ENCODE measurements around the gene C17orf113.

GRCh38 chr17:42087736-42088705 lies 37.6 kb upstream of the C17orf113 start:
- no peak for TF ChIP-seq CTCF (IDR thresholded peaks at IDR 0.05; ENCODE audit: poor library complexity)
- TF ChIP-seq EZH2phosphoT487 (IDR thresholded peaks at IDR 0.05; ENCODE audit: low read depth, severe bottlenecking, unreplicated experiment) = no peak
- no peak for TF ChIP-seq EZH2 (IDR thresholded peaks at IDR 0.05; ENCODE audit: borderline replicate concordance)
